Trophoblast cell (in vitro differentiated cells and primary cell): Measurements from ENCODE around the gene SPAG16.

ENCODE experiments used
- DNase-seq, 2 donors: peaks; one replicate each; pipeline ENCODE4 v3.0.0-alpha.2; 2016
- H2AFZ ChIP-seq: 2 replicates; pipeline ENCODE4 v1.6.1; 2013; ENCODE audit warnings: low read length, moderate library complexity, mild to moderate bottlenecking; ENCODE audit not compliant: insufficient read depth, poor library complexity
- H2AK5ac ChIP-seq: 2 replicates; pipeline ENCODE4 v1.6.1; 2013; ENCODE audit warnings: mild to moderate bottlenecking, low read length
- H2BK120ac ChIP-seq: 2 replicates; pipeline ENCODE4 v1.6.1; 2013; ENCODE audit warnings: low read length, mild to moderate bottlenecking, moderate library complexity; ENCODE audit not compliant: insufficient read depth, poor library complexity
- H2BK12ac ChIP-seq: 2 replicates; pipeline ENCODE4 v1.6.1; 2013; ENCODE audit warnings: mild to moderate bottlenecking, low read length, moderate library complexity
- H2BK5ac ChIP-seq: 2 replicates; pipeline ENCODE4 v1.6.1; 2013; ENCODE audit warnings: low read length, low read depth, moderate library complexity, mild to moderate bottlenecking; ENCODE audit not compliant: poor library complexity
- H3K14ac ChIP-seq: 2 replicates; pipeline ENCODE4 v1.6.1; 2013; ENCODE audit warnings: mild to moderate bottlenecking, low read length
- H3K18ac ChIP-seq: 2 replicates; pipeline ENCODE4 v1.6.1; 2013; ENCODE audit warnings: mild to moderate bottlenecking, low read length
- H3K23ac ChIP-seq: 2 replicates; pipeline ENCODE4 v1.6.1; 2013; ENCODE audit warnings: low read length
- H3K27ac ChIP-seq: 2 replicates; pipeline ENCODE4 v1.5.1; 2013; ENCODE audit warnings: low read depth, mild to moderate bottlenecking, inconsistent platforms, low read length, moderate library complexity
- H3K27me3 ChIP-seq: 2 replicates; pipeline ENCODE4 v1.6.1; 2013; ENCODE audit warnings: inconsistent platforms, mild to moderate bottlenecking, low read length, moderate library complexity; ENCODE audit not compliant: insufficient read depth
- H3K36me3 ChIP-seq, 2 experiments: 1 replicate in 1 of 2; 2 replicates in 1 of 2; pipeline ENCODE4 v1.6.1; 2013; ENCODE audit warnings: low read length in 2 of 2, mild to moderate bottlenecking in 2 of 2, moderate library complexity in 1 of 2; ENCODE audit not compliant: insufficient read depth in 2 of 2, control insufficient read depth in 1 of 2
- H3K4ac ChIP-seq: 2 replicates; pipeline ENCODE4 v1.6.1; 2013; ENCODE audit warnings: low read depth, mild to moderate bottlenecking, low read length, moderate library complexity
- H3K4me1 ChIP-seq, 2 experiments: 1 replicate in 1 of 2; 2 replicates in 1 of 2; pipeline ENCODE4 v1.6.1; 2013; ENCODE audit warnings: low read length in 2 of 2, mild to moderate bottlenecking in 2 of 2, moderate library complexity in 1 of 2; ENCODE audit not compliant: insufficient read depth in 2 of 2, control insufficient read depth in 1 of 2
- H3K4me2 ChIP-seq: 2 replicates; pipeline ENCODE4 v1.6.1; 2013; ENCODE audit warnings: inconsistent platforms, mild to moderate bottlenecking, low read length, moderate library complexity
- H3K4me3 ChIP-seq: 2 replicates; pipeline ENCODE4 v1.5.1; 2013; ENCODE audit warnings: mild to moderate bottlenecking, low read depth, low read length, inconsistent platforms
- H3K79me1 ChIP-seq: one replicate; pipeline ENCODE4 v1.6.1; 2013; ENCODE audit warnings: low read length
- H3K79me2 ChIP-seq: 2 replicates; pipeline ENCODE4 v1.6.1; 2013; ENCODE audit warnings: low read length, mild to moderate bottlenecking; ENCODE audit not compliant: control insufficient read depth, insufficient read depth, poor library complexity
- H3K9ac ChIP-seq: 2 replicates; pipeline ENCODE4 v1.6.1; 2013; ENCODE audit warnings: mild to moderate bottlenecking, low read length
- H3K9me3 ChIP-seq: 2 replicates; pipeline ENCODE4 v1.6.1; 2013; ENCODE audit warnings: low read depth, mild to moderate bottlenecking, control low read depth, inconsistent platforms, low read length; ENCODE audit not compliant: insufficient read depth
- H4K12ac ChIP-seq: 2 replicates; pipeline ENCODE4 v1.6.1; 2013; ENCODE audit warnings: low read depth, mild to moderate bottlenecking, low read length, moderate library complexity
- H4K8ac ChIP-seq: 2 replicates; pipeline ENCODE4 v1.6.1; 2013; ENCODE audit warnings: low read depth, mild to moderate bottlenecking, low read length, moderate library complexity
- H4K91ac ChIP-seq: one replicate; pipeline ENCODE4 v1.6.1; 2013; ENCODE audit warnings: low read depth, mild to moderate bottlenecking, low read length, moderate library complexity
- whole genome bisulfite sequencing: extraction: QIAGEN DNeasy Blood & Tissue Kit; methylation state at CpG from one replicate; pipeline ENCODE4 v1.1.7; 2013; ENCODE audit warnings: missing lambda C conversion rate; ENCODE audit not compliant: insufficient read length, insufficient coverage; ENCODE audit errors: extremely low coverage; 5-methylcytosine and 5-hydroxymethylcytosine counted together

The SPAG16 gene

DNA sequence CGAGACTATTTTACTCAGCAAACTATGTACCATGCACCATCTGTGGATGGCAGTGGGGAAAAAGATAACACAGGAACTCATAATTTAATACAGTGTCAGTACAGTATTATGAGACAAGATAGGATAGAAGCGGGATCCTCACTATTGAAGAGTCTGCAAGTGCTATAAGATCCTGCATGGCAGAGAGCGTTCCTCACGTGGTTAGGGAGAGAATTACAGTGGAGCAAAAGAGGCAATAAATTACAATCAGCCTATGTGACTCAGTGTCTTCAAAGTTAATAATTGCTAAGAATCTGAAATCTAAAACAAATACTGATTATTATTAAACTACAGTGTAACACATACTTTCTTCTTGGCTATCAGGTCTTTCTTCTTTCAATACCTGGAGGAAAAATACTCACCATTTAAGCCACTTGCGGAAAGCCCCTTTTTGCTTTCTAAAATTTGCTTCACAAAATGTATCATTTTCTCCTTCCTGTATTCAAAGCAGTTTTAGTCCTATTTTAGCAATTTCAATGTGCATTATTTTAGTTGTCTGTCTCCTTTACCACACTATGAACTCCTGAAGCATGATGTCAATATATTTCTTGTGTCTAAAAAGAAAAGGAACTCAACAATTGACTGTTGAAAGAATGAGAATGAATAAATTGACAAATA is 342.9 kb downstream of the SPAG16 start:
- Histone ChIP-seq H3K36me3 (peaks cover 0 to 4% of the 10 kb centered on the region in 2 experiments), H3K14ac (no peak overlapping the region), H4K8ac (no peak overlapping the region), H3K9me3 (no peaks in the 10 kb centered on the region), H3K9ac (no peak overlapping the region), H3K4me1 (no peaks in the 10 kb centered on the region), H3K18ac (no peak overlapping the region), H3K27me3 (no peaks in the 10 kb centered on the region), H3K79me1 (no peaks in the 10 kb centered on the region), H2AFZ (no peak overlapping the region), H3K79me2 (no peaks in the 10 kb centered on the region), H3K4me2 (no peak overlapping the region), H2BK5ac (no peak overlapping the region), H3K27ac (no peak overlapping the region), H2AK5ac (no peak overlapping the region), H3K23ac (no peak overlapping the region), H4K91ac (no peak overlapping the region), H2BK120ac (no peak overlapping the region), H3K4ac (no peak overlapping the region), H3K4me3 (no peak overlapping the region), H4K12ac (no peak overlapping the region), H2BK12ac (no peak overlapping the region)
- WGBS, result no CpG with 5 or more reads among the region's 5 CpGs
- no peak for DNase-seq

DNA sequence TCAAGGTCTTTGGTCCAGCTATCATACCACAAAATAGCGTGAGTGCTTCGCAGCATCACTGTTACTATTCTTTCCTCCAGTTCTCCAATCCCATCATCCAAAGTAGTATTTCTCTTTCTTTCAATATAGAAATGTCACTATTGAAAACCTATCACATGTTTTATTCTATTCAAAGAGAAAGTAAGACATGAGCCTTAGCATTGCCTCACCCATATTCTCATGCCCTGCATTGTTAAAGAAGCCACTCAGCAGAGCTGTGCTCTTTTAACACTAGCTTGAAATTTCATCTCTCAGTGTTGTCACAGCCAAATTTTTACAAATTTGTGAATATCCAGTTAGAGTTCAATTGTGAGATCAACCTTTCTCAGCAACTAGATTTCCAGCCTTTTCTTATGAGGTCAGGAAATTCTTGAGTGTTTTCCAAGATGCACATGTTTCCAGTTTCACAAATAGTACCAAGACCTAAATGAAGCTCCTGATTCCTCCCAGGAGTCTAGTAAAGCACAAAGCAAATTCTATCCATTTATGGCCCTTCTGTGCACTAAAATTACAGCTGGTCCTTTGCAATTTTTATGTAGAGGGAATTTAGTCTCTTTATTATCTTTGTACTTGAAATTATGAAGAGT is 343.7 kb downstream of the SPAG16 start:
- no peak for DNase-seq
- Histone ChIP-seq H3K79me1 (no peaks in the 10 kb centered on the region), H3K4ac (no peak overlapping the region), H4K91ac (no peak overlapping the region), H3K4me1 (no peaks in the 10 kb centered on the region), H2BK120ac (no peak overlapping the region), H2AK5ac (no peak overlapping the region), H3K79me2 (no peaks in the 10 kb centered on the region), H3K18ac (no peak overlapping the region), H3K36me3 (peaks cover 0 to 4% of the 10 kb centered on the region in 2 experiments), H3K4me3 (no peak overlapping the region), H2BK12ac (no peak overlapping the region), H3K14ac (no peak overlapping the region), H4K12ac (no peak overlapping the region), H3K27me3 (no peaks in the 10 kb centered on the region), H3K27ac (no peak overlapping the region), H3K23ac (no peak overlapping the region), H3K9me3 (no peaks in the 10 kb centered on the region), H3K4me2 (no peak overlapping the region), H2BK5ac (no peak overlapping the region), H4K8ac (no peak overlapping the region), H2AFZ (no peak overlapping the region), H3K9ac (no peak overlapping the region)
- WGBS, result no CpG with 5 or more reads among the region's 2 CpGs

DNA sequence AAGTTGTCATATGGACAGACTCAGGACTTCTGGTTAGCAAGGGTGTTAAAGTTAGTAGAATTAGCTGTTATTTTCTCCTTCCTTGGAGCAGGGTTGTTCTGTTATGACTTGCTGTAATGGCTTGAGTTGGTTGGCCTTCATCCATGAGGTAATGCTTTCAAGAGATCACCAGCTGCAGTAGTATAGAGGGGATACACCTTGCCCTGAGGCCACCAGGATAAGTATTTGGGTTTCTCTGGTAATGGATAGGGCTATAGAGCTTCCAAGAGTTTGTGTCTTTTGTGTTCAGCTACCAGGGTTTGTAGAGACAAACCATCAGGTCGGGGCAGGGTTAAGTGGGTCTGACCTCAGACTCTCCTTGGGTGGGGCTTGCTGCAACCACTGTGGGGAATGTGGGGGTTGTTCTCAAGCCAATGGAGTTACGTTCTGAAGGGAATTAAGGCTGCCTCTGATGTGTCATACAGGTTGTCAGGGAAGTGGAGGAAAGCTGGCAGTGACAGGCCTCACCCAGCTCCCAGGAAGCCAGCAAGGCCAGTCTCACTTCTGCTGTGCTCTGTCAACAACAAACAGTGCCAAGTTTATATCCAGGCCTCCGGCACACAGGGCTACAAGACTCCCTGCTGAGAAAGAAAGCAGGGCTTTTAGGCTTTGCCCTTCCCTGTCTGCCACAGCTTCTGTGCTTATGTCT is 356.6 kb downstream of the SPAG16 start:
- Histone ChIP-seq H2BK12ac (no peak overlapping the region), H3K4me2 (no peak overlapping the region), H3K23ac (no peak overlapping the region), H4K8ac (no peak overlapping the region), H3K9me3 (no peaks in the 10 kb centered on the region), H3K27me3 (no peaks in the 10 kb centered on the region), H2BK120ac (no peak overlapping the region), H3K27ac (no peak overlapping the region), H4K91ac (no peak overlapping the region), H3K4ac (no peak overlapping the region), H2BK5ac (no peak overlapping the region), H3K18ac (no peak overlapping the region), H3K9ac (no peak overlapping the region), H2AFZ (no peak overlapping the region), H3K79me1 (no peaks in the 10 kb centered on the region), H3K4me3 (no peak overlapping the region), H2AK5ac (no peak overlapping the region), H4K12ac (no peak overlapping the region), H3K36me3 (peaks cover 0 to 2% of the 10 kb centered on the region in 2 experiments), H3K4me1 (peaks cover 7 to 8% of the 10 kb centered on the region in 2 experiments), H3K14ac (no peak overlapping the region), H3K79me2 (no peaks in the 10 kb centered on the region)
- no CpG with 5 or more reads among the region's 3 CpGs for whole genome bisulfite sequencing
- no peak for DNase-seq

- Histone ChIP-seq H3K4ac (no peak overlapping the region), H3K79me1 (no peaks in the 10 kb centered on the region), H4K8ac (no peak overlapping the region), H2AFZ (no peak overlapping the region), H3K4me3 (no peak overlapping the region), H3K14ac (peak overlapping the region; percentile 4), H3K4me2 (no peak overlapping the region), H3K36me3 (peaks cover 2% of the 10 kb centered on the region in 2 experiments), H2BK5ac (no peak overlapping the region), H2BK12ac (no peak overlapping the region), H4K91ac (no peak overlapping the region), H2AK5ac (no peak overlapping the region), H3K79me2 (no peaks in the 10 kb centered on the region), H4K12ac (no peak overlapping the region), H3K27ac (no peak overlapping the region), H3K23ac (no peak overlapping the region), H3K9ac (no peak overlapping the region), H3K18ac (no peak overlapping the region), H3K27me3 (no peaks in the 10 kb centered on the region), H3K4me1 (peaks cover 7 to 8% of the 10 kb centered on the region in 2 experiments), H2BK120ac (no peak overlapping the region), H3K9me3 (no peaks in the 10 kb centered on the region)
- WGBS, result no CpG with 5 or more reads among the region's 4 CpGs
- no peak for DNase-seq
Observed at GRCh38 chr2:213644926-213645325, 360.7 kb downstream of the SPAG16 start.
